Liver (tissue), 9 donors: ENCODE measurements around the gene HIP1. TPM values are rescaled to one million over a fixed set of nuclear protein-coding genes. Genes with fewer than 3 reads are reported as not detected.
"Not testable (repeated sequence)": the region's sequence is repeated elsewhere in the genome, so short reads cannot be mapped to it uniquely, and the experiment has no call there.

Source experiments
- DNase-seq: peaks from one replicate; pipeline ENCODE4 v3.0.0-alpha.2; 2017; ENCODE audit warnings: low spot score
- H3K27ac ChIP-seq, 2 donors: one replicate each; pipeline ENCODE4 v1.7.0; 2013; ENCODE audit warnings: inconsistent platforms in 2 of 2, low read length in 2 of 2, control low read depth in 1 of 2, low read depth in 1 of 2, mild to moderate bottlenecking in 1 of 2
- H3K27me3 ChIP-seq, 4 donors: one replicate each; pipeline versions ENCODE4 v1.6.1 to v1.7.0; 2013; ENCODE audit warnings: low read length in 3 of 4, inconsistent platforms in 1 of 4, mild to moderate bottlenecking in 1 of 4, moderate library complexity in 1 of 4; ENCODE audit not compliant: control insufficient read depth in 4 of 4, insufficient read depth in 4 of 4
- H3K36me3 ChIP-seq, 4 donors: one replicate each; pipeline versions ENCODE4 v1.6.1 to v1.7.0; 2013; ENCODE audit warnings: low read length in 3 of 4, mild to moderate bottlenecking in 3 of 4, low read depth in 1 of 4, moderate library complexity in 1 of 4; ENCODE audit not compliant: control insufficient read depth in 4 of 4, insufficient read depth in 3 of 4
- H3K4me1 ChIP-seq, 4 donors: one replicate each; pipeline versions ENCODE4 v1.6.1 to v1.7.0; 2013; ENCODE audit warnings: low read length in 3 of 4, mild to moderate bottlenecking in 3 of 4, moderate library complexity in 1 of 4; ENCODE audit not compliant: control insufficient read depth in 4 of 4, insufficient read depth in 4 of 4
- H3K4me3 ChIP-seq, 3 donors: one replicate each; pipeline versions ENCODE4 v1.6.1 to v1.7.0; 2013; ENCODE audit warnings: low read length in 3 of 3, control low read depth in 1 of 3, low read depth in 1 of 3, mild to moderate bottlenecking in 1 of 3
- H3K9ac ChIP-seq, 2 donors: one replicate each; pipeline ENCODE4 v1.7.0; 2013; ENCODE audit warnings: low read length in 2 of 2, mild to moderate bottlenecking in 2 of 2, moderate library complexity in 2 of 2, control low read depth in 1 of 2, low read depth in 1 of 2
- H3K9me3 ChIP-seq, 4 donors: one replicate each; pipeline versions ENCODE4 v1.6.1 to v1.7.0; 2013; ENCODE audit warnings: low read length in 3 of 4; ENCODE audit not compliant: control insufficient read depth in 4 of 4
- EGR1 ChIP-seq, 2 donors: IDR thresholded peaks; 2 replicates each; pipeline ENCODE4 v1.6.1; 2016 to 2018; ENCODE audit warnings: antibody characterized with exemption in 2 of 2, low read depth in 2 of 2
- FOXA2 ChIP-seq: IDR thresholded peaks from 2 replicates; pipeline ENCODE4 v1.6.1; 2016; ENCODE audit warnings: antibody characterized with exemption
- GABPA ChIP-seq, 2 donors: IDR thresholded peaks in 1 of 2; conservative IDR thresholded peaks in 1 of 2; 2 replicates each; pipeline ENCODE4 v1.6.1; 2016; ENCODE audit warnings: antibody characterized with exemption in 2 of 2, mild to moderate bottlenecking in 1 of 2, moderate library complexity in 1 of 2
- HNF4A ChIP-seq, 2 donors: conservative IDR thresholded peaks; 2 replicates each; pipeline ENCODE4 v1.6.1; 2016; ENCODE audit warnings: antibody characterized with exemption in 2 of 2, mild to moderate bottlenecking in 2 of 2
- HNF4G ChIP-seq: IDR thresholded peaks from 2 replicates; pipeline ENCODE4 v1.6.1; 2016; ENCODE audit warnings: antibody characterized with exemption
- JUND ChIP-seq, 2 donors: IDR thresholded peaks; 2 replicates each; pipeline ENCODE4 v1.6.1; 2016; ENCODE audit warnings: antibody characterized with exemption in 2 of 2
- NR2F2 ChIP-seq: IDR thresholded peaks from 2 replicates; pipeline ENCODE4 v1.6.1; 2016; ENCODE audit warnings: antibody characterized with exemption
- RAD21 ChIP-seq, 2 donors: IDR thresholded peaks; 2 replicates each; pipeline ENCODE4 v1.6.1; 2016; ENCODE audit warnings: antibody characterized with exemption in 2 of 2, mild to moderate bottlenecking in 2 of 2
- RXRA ChIP-seq, 2 donors: IDR thresholded peaks; 2 replicates each; pipeline ENCODE4 v1.6.1; 2017 to 2018; ENCODE audit warnings: antibody characterized with exemption in 2 of 2, mild to moderate bottlenecking in 1 of 2
- SP1 ChIP-seq: IDR thresholded peaks from 2 replicates; pipeline ENCODE4 v1.6.1; 2018; ENCODE audit warnings: antibody characterized with exemption, mild to moderate bottlenecking
- TAF1 ChIP-seq: conservative IDR thresholded peaks from 2 replicates; pipeline ENCODE4 v1.6.1; 2016; ENCODE audit warnings: antibody characterized with exemption, mild to moderate bottlenecking
- YY1 ChIP-seq: IDR thresholded peaks from 2 replicates; pipeline ENCODE4 v1.6.1; 2016; ENCODE audit warnings: antibody characterized with exemption, mild to moderate bottlenecking
- WGBS: extraction: QIAGEN DNeasy Blood & Tissue Kit; methylation state at CpG from one replicate; pipeline ENCODE4 v1.1.7; 2013; 5-methylcytosine and 5-hydroxymethylcytosine counted together
- polyA plus RNA-seq, 2 donors: library from polyadenylated mRNA; stranded (reverse) in 1 of 2; unstranded in 1 of 2; fragments of 200-250 nt in 1 of 2; fragments of >200 nt in 1 of 2; fragmentation: Nextera tagmentation in 1 of 2; extraction: Ambion mirVana in 1 of 2; gene quantifications; one replicate each; pipeline versions ENCODE4 v1.2.1 to v1.2.3, GENCODE V29; 2013 to 2015
- total RNA-seq, 2 donors: library from RNA; depleted of rRNA; stranded (reverse); fragments of >200 nt; gene quantifications; one replicate each; pipeline ENCODE4 v1.2.3, GENCODE V29; 2014
- TF ChIP-seq, protein P1 (sequence below): IDR thresholded peaks from 2 replicates; pipeline ENCODE4 v1.6.1; 2016; ENCODE audit warnings: antibody characterized with exemption
- TF ChIP-seq, protein P2 (sequence below): IDR thresholded peaks from 2 replicates; pipeline ENCODE4 v1.6.1; 2016; ENCODE audit warnings: antibody characterized with exemption
- TF ChIP-seq, protein P3 (sequence below): fragments of 150-350 bp; IDR thresholded peaks from 2 replicates; pipeline ENCODE4 v1.5.1; 2017; ENCODE audit warnings: improper control_type of control experiment, low read depth, low read length; ENCODE audit not compliant: missing input control
- TF ChIP-seq, protein P4 (sequence below): IDR thresholded peaks from 2 replicates; pipeline ENCODE4 v1.6.1; 2016; ENCODE audit warnings: antibody characterized with exemption, mild to moderate bottlenecking
- donor health status: healthy.
- donor health status: healthy.
- donor health status: healthy.
- donor health status: healthy.
- donor health status: healthy.

Gene HIP1
- total and polyA plus RNA-seq, 4 donors, result 3.8 to 13.6 (median 7.8) TPM

GRCh38 chr7:75723444-75723843 lies 15.3 kb downstream of the HIP1 start:
- WGBS, result 90% methylated on average over 3 of the region's 3 CpGs
- no peaks in the 10 kb centered on the region for H3K27me3 ChIP-seq
- no peaks in the 10 kb centered on the region for H3K4me1 ChIP-seq
- no peaks in the 10 kb centered on the region for H3K36me3 ChIP-seq
- H3K9ac ChIP-seq, result no peak overlapping the region
- no peak overlapping the region for H3K27ac ChIP-seq
- H3K4me3 ChIP-seq, result no peak overlapping the region
- DNase-seq, result no peak
- no peaks in the 10 kb centered on the region for H3K9me3 ChIP-seq
- TF ChIP-seq, protein P1, sequence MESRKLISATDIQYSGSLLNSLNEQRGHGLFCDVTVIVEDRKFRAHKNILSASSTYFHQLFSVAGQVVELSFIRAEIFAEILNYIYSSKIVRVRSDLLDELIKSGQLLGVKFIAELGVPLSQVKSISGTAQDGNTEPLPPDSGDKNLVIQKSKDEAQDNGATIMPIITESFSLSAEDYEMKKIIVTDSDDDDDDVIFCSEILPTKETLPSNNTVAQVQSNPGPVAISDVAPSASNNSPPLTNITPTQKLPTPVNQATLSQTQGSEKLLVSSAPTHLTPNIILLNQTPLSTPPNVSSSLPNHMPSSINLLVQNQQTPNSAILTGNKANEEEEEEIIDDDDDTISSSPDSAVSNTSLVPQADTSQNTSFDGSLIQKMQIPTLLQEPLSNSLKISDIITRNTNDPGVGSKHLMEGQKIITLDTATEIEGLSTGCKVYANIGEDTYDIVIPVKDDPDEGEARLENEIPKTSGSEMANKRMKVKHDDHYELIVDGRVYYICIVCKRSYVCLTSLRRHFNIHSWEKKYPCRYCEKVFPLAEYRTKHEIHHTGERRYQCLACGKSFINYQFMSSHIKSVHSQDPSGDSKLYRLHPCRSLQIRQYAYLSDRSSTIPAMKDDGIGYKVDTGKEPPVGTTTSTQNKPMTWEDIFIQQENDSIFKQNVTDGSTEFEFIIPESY, result no peak
- TF ChIP-seq HNF4G (no peak), GABPA (IDR thresholded peaks at IDR 0.05 in 1 of 2, conservative IDR thresholded peaks at IDR 0.05 in 1 of 2) (no peak), HNF4A (conservative IDR thresholded peaks at IDR 0.05) (no peak), RAD21 (IDR thresholded peaks at IDR 0.05) (no peak), FOXA2 (no peak), TAF1 (no peak), JUND (IDR thresholded peaks at IDR 0.05) (no peak), YY1 (no peak), SP1 (no peak), NR2F2 (no peak), EGR1 (IDR thresholded peaks at IDR 0.05; ENCODE audit: low read depth in 2 of 2) (no peak), RXRA (IDR thresholded peaks at IDR 0.05) (no peak)
- TF ChIP-seq, protein P2, sequence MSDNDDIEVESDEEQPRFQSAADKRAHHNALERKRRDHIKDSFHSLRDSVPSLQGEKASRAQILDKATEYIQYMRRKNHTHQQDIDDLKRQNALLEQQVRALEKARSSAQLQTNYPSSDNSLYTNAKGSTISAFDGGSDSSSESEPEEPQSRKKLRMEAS, result no peak
- TF ChIP-seq, protein P3, sequence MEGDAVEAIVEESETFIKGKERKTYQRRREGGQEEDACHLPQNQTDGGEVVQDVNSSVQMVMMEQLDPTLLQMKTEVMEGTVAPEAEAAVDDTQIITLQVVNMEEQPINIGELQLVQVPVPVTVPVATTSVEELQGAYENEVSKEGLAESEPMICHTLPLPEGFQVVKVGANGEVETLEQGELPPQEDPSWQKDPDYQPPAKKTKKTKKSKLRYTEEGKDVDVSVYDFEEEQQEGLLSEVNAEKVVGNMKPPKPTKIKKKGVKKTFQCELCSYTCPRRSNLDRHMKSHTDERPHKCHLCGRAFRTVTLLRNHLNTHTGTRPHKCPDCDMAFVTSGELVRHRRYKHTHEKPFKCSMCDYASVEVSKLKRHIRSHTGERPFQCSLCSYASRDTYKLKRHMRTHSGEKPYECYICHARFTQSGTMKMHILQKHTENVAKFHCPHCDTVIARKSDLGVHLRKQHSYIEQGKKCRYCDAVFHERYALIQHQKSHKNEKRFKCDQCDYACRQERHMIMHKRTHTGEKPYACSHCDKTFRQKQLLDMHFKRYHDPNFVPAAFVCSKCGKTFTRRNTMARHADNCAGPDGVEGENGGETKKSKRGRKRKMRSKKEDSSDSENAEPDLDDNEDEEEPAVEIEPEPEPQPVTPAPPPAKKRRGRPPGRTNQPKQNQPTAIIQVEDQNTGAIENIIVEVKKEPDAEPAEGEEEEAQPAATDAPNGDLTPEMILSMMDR, result no peak

DNA sequence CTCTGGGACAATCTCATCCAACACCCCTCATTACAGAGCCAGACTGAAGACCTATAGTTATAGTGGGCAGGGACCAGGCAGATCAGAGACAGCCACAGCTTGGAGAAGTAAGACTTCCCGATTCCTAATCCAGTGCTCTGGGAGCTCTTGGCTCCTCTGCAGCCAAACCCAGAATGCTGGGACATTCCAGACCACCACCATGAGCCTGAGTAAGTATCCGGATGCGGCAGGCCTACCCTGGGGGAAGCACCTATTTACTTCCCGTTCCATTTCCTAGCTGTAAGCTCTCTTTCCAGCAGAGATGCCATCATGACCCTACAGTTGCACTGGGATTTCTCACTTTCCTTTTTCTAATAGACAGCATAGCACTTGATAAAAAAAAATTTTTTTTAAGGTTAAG lies 16.4 kb downstream of the HIP1 start:
- H3K36me3 ChIP-seq, result no peaks in the 10 kb centered on the region
- H3K4me3 ChIP-seq, result no peak overlapping the region
- 83% methylated on average over 4 of the region's 4 CpGs for whole genome bisulfite sequencing
- no peaks in the 10 kb centered on the region for H3K4me1 ChIP-seq
- H3K27me3 ChIP-seq, result no peaks in the 10 kb centered on the region
- H3K9ac ChIP-seq, result no peak overlapping the region
- no peak overlapping the region for H3K27ac ChIP-seq
- no peaks in the 10 kb centered on the region for H3K9me3 ChIP-seq
- DNase-seq, result no peak
- no peak for TF ChIP-seq YY1
- no peak for TF ChIP-seq SP1
- TF ChIP-seq, protein P1, result no peak
- TF ChIP-seq, protein P4, sequence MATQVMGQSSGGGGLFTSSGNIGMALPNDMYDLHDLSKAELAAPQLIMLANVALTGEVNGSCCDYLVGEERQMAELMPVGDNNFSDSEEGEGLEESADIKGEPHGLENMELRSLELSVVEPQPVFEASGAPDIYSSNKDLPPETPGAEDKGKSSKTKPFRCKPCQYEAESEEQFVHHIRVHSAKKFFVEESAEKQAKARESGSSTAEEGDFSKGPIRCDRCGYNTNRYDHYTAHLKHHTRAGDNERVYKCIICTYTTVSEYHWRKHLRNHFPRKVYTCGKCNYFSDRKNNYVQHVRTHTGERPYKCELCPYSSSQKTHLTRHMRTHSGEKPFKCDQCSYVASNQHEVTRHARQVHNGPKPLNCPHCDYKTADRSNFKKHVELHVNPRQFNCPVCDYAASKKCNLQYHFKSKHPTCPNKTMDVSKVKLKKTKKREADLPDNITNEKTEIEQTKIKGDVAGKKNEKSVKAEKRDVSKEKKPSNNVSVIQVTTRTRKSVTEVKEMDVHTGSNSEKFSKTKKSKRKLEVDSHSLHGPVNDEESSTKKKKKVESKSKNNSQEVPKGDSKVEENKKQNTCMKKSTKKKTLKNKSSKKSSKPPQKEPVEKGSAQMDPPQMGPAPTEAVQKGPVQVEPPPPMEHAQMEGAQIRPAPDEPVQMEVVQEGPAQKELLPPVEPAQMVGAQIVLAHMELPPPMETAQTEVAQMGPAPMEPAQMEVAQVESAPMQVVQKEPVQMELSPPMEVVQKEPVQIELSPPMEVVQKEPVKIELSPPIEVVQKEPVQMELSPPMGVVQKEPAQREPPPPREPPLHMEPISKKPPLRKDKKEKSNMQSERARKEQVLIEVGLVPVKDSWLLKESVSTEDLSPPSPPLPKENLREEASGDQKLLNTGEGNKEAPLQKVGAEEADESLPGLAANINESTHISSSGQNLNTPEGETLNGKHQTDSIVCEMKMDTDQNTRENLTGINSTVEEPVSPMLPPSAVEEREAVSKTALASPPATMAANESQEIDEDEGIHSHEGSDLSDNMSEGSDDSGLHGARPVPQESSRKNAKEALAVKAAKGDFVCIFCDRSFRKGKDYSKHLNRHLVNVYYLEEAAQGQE, result no peak
- no peak for TF ChIP-seq HNF4G

DNA sequence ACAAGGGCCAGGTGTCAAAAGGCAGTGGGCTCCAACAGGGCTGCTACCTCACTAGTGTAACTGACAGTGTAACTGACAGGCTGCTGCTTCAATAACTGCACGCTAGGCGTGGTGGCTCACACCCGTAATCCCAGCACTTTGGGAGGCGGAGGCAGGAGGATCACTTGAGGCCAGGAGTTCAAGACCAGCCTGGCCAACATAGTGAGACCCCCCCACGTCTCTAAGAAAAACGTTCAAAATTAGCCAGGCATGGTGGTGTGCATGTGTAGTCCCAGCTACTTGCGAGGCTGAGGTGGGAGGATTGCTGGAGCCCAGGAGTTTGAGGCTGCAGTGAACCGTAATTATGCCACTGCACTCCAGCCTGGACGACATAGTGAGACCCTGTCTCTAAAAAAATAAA lies 16.8 kb downstream of the HIP1 start:
- H3K27ac ChIP-seq, H3K36me3 ChIP-seq, H3K9ac ChIP-seq, H3K27me3 ChIP-seq, H3K4me1 ChIP-seq, DNase-seq, H3K4me3 ChIP-seq, H3K9me3 ChIP-seq: not testable (repeated sequence)
- WGBS, result 94% methylated on average over 9 of the region's 9 CpGs
